K562 (cell line): Measurements from ENCODE around the gene AIM2. TPM values are rescaled to one million over a fixed set of nuclear protein-coding genes. Genes with fewer than 3 reads are reported as not detected.

Experiments used
- ATAC-seq: fragments of 200-7000 bp; cut with Tn5 transposase; 3 replicates; pipeline ENCODE4 v1.9.1; 2020; ENCODE audit warnings: moderate library complexity
- BruUV-seq: library from RNA; stranded (reverse); fragments of 400-500 nt; replicated peaks from 2 replicates; lab custom pipeline; 2021; lab: Mats Ljungman, UMichigan
- CTCF ChIA-PET: fragments of 300-600 bp; formaldehyde crosslinking; extraction: SDS; loops from one replicate; lab custom pipeline; 2021; ENCODE audit warnings: low intra/inter-chr PET ratio; lab: Yijun Ruan, JAX
- POLR2A ChIA-PET: fragments of 300-600, 350-650 bp; sonication (Branson Sonifier 250); formaldehyde crosslinking; extraction: SDS; loops from one replicate; lab custom pipeline; 2021; ENCODE audit warnings: antibody characterized with exemption, inconsistent platforms; lab: Yijun Ruan, JAX
- DNase-seq, 4 experiments: peaks; one replicate each; pipeline versions ENCODE4 v3.0.0 to v3.0.0-alpha.2; 2011 to 2018; ENCODE audit warnings: low spot score in 3 of 4, mixed read lengths in 3 of 4; ENCODE audit errors: extremely low read depth in 1 of 4
- FAIRE-seq: peaks from 2 replicates; lab custom pipeline; 2011; peaks lifted over from hg19 to GRCh38; lab: Jason Lieb, UNC
- H2AFZ ChIP-seq: 2 replicates; pipeline ENCODE4 v1.6.0; 2011; ENCODE audit warnings: low read depth, low read length, control low read depth, inconsistent platforms
- H3K27ac ChIP-seq: fragments of 200-600 bp; 3 replicates; pipeline ENCODE4 v1.8.0; 2011; ENCODE audit warnings: low read depth, mild to moderate bottlenecking, control low read depth, inconsistent platforms, low read length, moderate library complexity, mixed read lengths; ENCODE audit errors: extremely low read depth
- H3K27me3 ChIP-seq, 2 experiments: fragments of 300-600 bp in 1 of 2; 2 replicates in 1 of 2; 3 replicates in 1 of 2; pipeline versions ENCODE4 v1.6.0 to v1.8.0; 2011; ENCODE audit warnings: inconsistent platforms in 2 of 2, low read length in 2 of 2, mild to moderate bottlenecking in 1 of 2, mixed read lengths in 1 of 2, moderate library complexity in 1 of 2; ENCODE audit not compliant: control insufficient read depth in 2 of 2, insufficient read depth in 2 of 2
- H3K36me3 ChIP-seq: fragments of 300-600 bp; 3 replicates; pipeline ENCODE4 v1.8.0; 2011; ENCODE audit warnings: mild to moderate bottlenecking, low read length, inconsistent platforms; ENCODE audit not compliant: control insufficient read depth, insufficient read depth
- H3K4me1 ChIP-seq, 2 experiments: fragments of 200-600 bp in 1 of 2; replicated peaks in 1 of 2; 2 replicates in 1 of 2; 3 replicates in 1 of 2; pipeline versions ENCODE4 v1.5.1 to v1.8.0; 2011; ENCODE audit warnings: inconsistent platforms in 2 of 2, low read length in 2 of 2, mild to moderate bottlenecking in 1 of 2, mixed read lengths in 1 of 2, moderate library complexity in 1 of 2; ENCODE audit not compliant: control insufficient read depth in 2 of 2, insufficient read depth in 2 of 2
- H3K4me2 ChIP-seq: 2 replicates; pipeline ENCODE4 v1.6.1; 2011; ENCODE audit warnings: low read length, control low read depth, inconsistent platforms, mixed read lengths; ENCODE audit not compliant: insufficient read depth
- H3K4me3 ChIP-seq: fragments of 200-600 bp; sonication (generic), shearing (Covaris generic); 2 replicates; pipeline ENCODE4 v1.5.1; 2016; ENCODE audit warnings: control low read depth, inconsistent platforms
- H3K79me2 ChIP-seq: fragments of 200-600 bp; 3 replicates; pipeline ENCODE4 v1.8.0; 2011; ENCODE audit warnings: low read length, inconsistent platforms; ENCODE audit not compliant: control insufficient read depth, insufficient read depth
- H3K9ac ChIP-seq, 2 experiments: 2 replicates each; pipeline versions ENCODE4 v1.6.0 to v1.6.1; 2011; ENCODE audit warnings: low read depth in 2 of 2, low read length in 2 of 2, control low read depth in 1 of 2, inconsistent platforms in 1 of 2, mild to moderate bottlenecking in 1 of 2, mixed read lengths in 1 of 2; ENCODE audit not compliant: insufficient read depth in 1 of 2
- H3K9me1 ChIP-seq: one replicate; pipeline ENCODE4 v1.6.0; 2011; ENCODE audit warnings: inconsistent platforms, mild to moderate bottlenecking, low read length, moderate library complexity; ENCODE audit not compliant: control insufficient read depth, insufficient read depth
- H3K9me3 ChIP-seq: replicated peaks from 2 replicates; pipeline ENCODE4 v1.5.1; 2011; ENCODE audit warnings: low read depth, low read length, inconsistent platforms; ENCODE audit not compliant: control insufficient read depth, insufficient read depth
- H4K20me1 ChIP-seq: replicated peaks from 2 replicates; pipeline ENCODE4 v1.6.1; 2011; ENCODE audit warnings: low read length, inconsistent platforms, mixed read lengths; ENCODE audit not compliant: control insufficient read depth, insufficient read depth
- BRF1 ChIP-seq: IDR thresholded peaks from 3 replicates; pipeline ENCODE4 v1.6.1; 2011; ENCODE audit warnings: borderline replicate concordance, mild to moderate bottlenecking; ENCODE audit not compliant: insufficient read length; ENCODE audit errors: extremely low read depth
- CBFA2T2 ChIP-seq: fragments of 450-650 bp; conservative IDR thresholded peaks from 2 replicates; pipeline ENCODE4 v1.6.1; 2017; ENCODE audit warnings: mild to moderate bottlenecking
- CBFB ChIP-seq: sonication (generic); formaldehyde crosslinking; IDR thresholded peaks from 2 replicates; pipeline ENCODE4 v1.4.0; 2020; ENCODE audit warnings: mild to moderate bottlenecking, missing genetic modification reagents
- CBX8 ChIP-seq: fragments of 200-600 bp; sonication (generic); IDR thresholded peaks from 2 replicates; pipeline ENCODE4 v1.6.1; 2012; ENCODE audit warnings: borderline replicate concordance, mixed run types, low read depth, mild to moderate bottlenecking, moderate library complexity, mixed read lengths, low read length, control low read depth, inconsistent platforms; ENCODE audit not compliant: poor library complexity, severe bottlenecking; ENCODE audit errors: extremely low read depth
- CEBPG ChIP-seq, 3 experiments: fragments of 200-800 bp in 1 of 3; sonication (Bioruptor generic) in 1 of 3; sonication (generic) in 1 of 3; formaldehyde crosslinking in 1 of 3; IDR thresholded peaks in 2 of 3; conservative IDR thresholded peaks in 1 of 3; 2 replicates each; pipeline versions ENCODE4 v1.6.1 to v1.8.0; 2016 to 2022; ENCODE audit warnings: missing compliant biosample characterization in 2 of 3, missing genetic modification characterization in 2 of 3, mild to moderate bottlenecking in 1 of 3, missing genetic modification reagents in 1 of 3
- FIP1L1 ChIP-seq: fragments of 200-400 bp; formaldehyde crosslinking; IDR thresholded peaks from 2 replicates; pipeline ENCODE4 v1.6.1; 2018; ENCODE audit warnings: mild to moderate bottlenecking, low read depth, low read length; ENCODE audit not compliant: poor library complexity, severe bottlenecking
- MEF2D ChIP-seq: conservative IDR thresholded peaks from 2 replicates; pipeline ENCODE4 v1.6.1; 2016; ENCODE audit warnings: low read depth, missing genetic modification characterization, missing compliant biosample characterization
- NFIC ChIP-seq: fragments of 450-650 bp; IDR thresholded peaks from 2 replicates; pipeline ENCODE4 v1.6.1; 2017; ENCODE audit warnings: mild to moderate bottlenecking, inconsistent platforms
- POU5F1 ChIP-seq: fragments of 150-350 bp; IDR thresholded peaks from 2 replicates; pipeline ENCODE4 v1.6.1; 2014; ENCODE audit warnings: borderline replicate concordance, low read length, low read depth, mild to moderate bottlenecking; ENCODE audit not compliant: partially characterized antibody
- RB1 ChIP-seq: fragments of 450-650 bp; IDR thresholded peaks from 2 replicates; pipeline ENCODE4 v1.6.1; 2017; ENCODE audit warnings: low read depth, mild to moderate bottlenecking
- SETDB1 ChIP-seq: IDR thresholded peaks from one replicate; pipeline ENCODE4 v1.6.1; 2012; ENCODE audit warnings: low read length, control low read depth, inconsistent platforms
- SRSF1 ChIP-seq: fragments of 200-400 bp; formaldehyde crosslinking; IDR thresholded peaks from 2 replicates; pipeline ENCODE4 v1.6.1; 2017; ENCODE audit warnings: mild to moderate bottlenecking, low read depth, low read length, moderate library complexity
- TAF9B ChIP-seq: fragments of 450-650 bp; IDR thresholded peaks from 2 replicates; pipeline ENCODE4 v1.6.1; 2018; ENCODE audit warnings: mild to moderate bottlenecking; ENCODE audit not compliant: partially characterized antibody
- TRIM24 ChIP-seq, 2 experiments: fragments of 450-650 bp; IDR thresholded peaks; 2 replicates each; pipeline ENCODE4 v1.6.1; 2016
- U2AF1 ChIP-seq: fragments of 200-400 bp; formaldehyde crosslinking; optimal IDR thresholded peaks from 2 replicates; pipeline ENCODE3; 2017; ENCODE audit warnings: mild to moderate bottlenecking, low read depth, low read length, moderate library complexity
- ZC3H4 ChIP-seq: sonication (generic); formaldehyde crosslinking; IDR thresholded peaks from 2 replicates; pipeline ENCODE4 v1.9.0; 2021; ENCODE audit warnings: missing genetic modification reagents, borderline replicate concordance
- WGBS: fragments of 100-300 bp; shearing (Covaris generic); methylation state at CpG from one replicate; pipeline ENCODE4 v1.1.6; 2016; ENCODE audit warnings: low coverage, mixed read lengths; ENCODE audit not compliant: insufficient coverage; ENCODE audit errors: missing lambda C conversion rate; 5-methylcytosine and 5-hydroxymethylcytosine counted together
- in situ Hi-C: fragments of 300-500 bp; cut with MboI; formaldehyde crosslinking; loops from 4 replicates; pipeline ENCODE4 v1.15.0; 2018; ENCODE audit warnings: inconsistent platforms, mixed read lengths
- intact Hi-C: fragments of 100-400 bp; cut with micrococcal nuclease; formaldehyde crosslinking; loops from 2 replicates; pipeline ENCODE4 v1.14.2; 2022
- polyA plus RNA-seq, 8 experiments: library from polyadenylated mRNA; depleted of rRNA in 4 of 8; stranded (reverse) in 5 of 8; unstranded in 3 of 8; fragments of >200 nt; fragmentation: Nextera tagmentation in 2 of 8; fragmentation: Illumina TruSeq in 1 of 8; extraction: Ambion mirVana in 2 of 8; extraction: Trizol in 1 of 8; gene quantifications; 2 replicates each; pipeline versions ENCODE4 v1.2.1 to v1.2.3, GENCODE V29; 2011 to 2014; ENCODE audit warnings: inconsistent platforms in 1 of 8, missing spikeins in 1 of 8
- total RNA-seq, 7 experiments: library from RNA; depleted of rRNA in 6 of 7; stranded (reverse); fragments of >200 nt in 6 of 7; fragmentation: Illumina TruSeq in 2 of 7; extraction: Trizol in 2 of 7; gene quantifications; 2 replicates each; pipeline versions ENCODE4 v1.2.1 to v1.2.3, GENCODE V29; 2011 to 2021; ENCODE audit warnings: low replicate concordance in 1 of 7
- TF ChIP-seq, protein P1 (sequence below): sonication (generic); formaldehyde crosslinking; IDR thresholded peaks from 2 replicates; pipeline ENCODE4 v1.8.1; 2022; ENCODE audit warnings: missing genetic modification reagents
- TF ChIP-seq, protein P2 (sequence below), 2 experiments: fragments of 200-800 bp in 1 of 2; sonication (Bioruptor generic) in 1 of 2; sonication (generic) in 1 of 2; formaldehyde crosslinking in 1 of 2; IDR thresholded peaks in 1 of 2; conservative IDR thresholded peaks in 1 of 2; 2 replicates each; pipeline versions ENCODE4 v1.5.0 to v1.6.1; 2016 to 2020; ENCODE audit warnings: missing compliant biosample characterization in 1 of 2, missing genetic modification characterization in 1 of 2, missing genetic modification reagents in 1 of 2

Gene AIM2
- total and polyA plus RNA-seq, 9 of the 15 experiments (the other 6 are each of a cell fraction or from before 2014, with no cell fraction given): 0.10 to 0.95 (median 0.22) TPM

DNA sequence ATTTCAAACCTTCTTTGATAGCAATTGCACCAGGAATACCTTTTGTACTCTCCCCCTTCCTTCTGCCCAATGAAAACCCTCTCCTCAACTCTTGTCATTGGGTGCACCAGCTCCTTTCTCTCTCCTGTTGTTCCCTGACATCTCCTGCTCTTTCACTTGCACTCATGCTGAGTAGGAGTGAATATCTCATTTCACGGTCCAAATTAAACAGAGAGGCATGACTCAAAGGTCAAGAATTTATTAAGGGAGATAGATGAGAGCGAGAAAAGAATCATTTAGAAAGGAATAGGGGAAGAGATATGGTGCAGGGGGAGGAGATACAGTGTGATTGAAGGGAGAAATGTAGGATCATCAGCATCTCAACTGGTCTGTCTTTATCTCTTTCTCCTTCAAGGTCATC lies 22.1 kb downstream of the AIM2 start:
- ChIA-PET CTCF (interaction anchor here (0.7 kb wide), 1 partner anchor 1120 kb away, joined by 4 read pairs; no protein-coding TSS in a partner anchor), POLR2A (no interaction called here)
- BruUV-seq: no TSS peak
- H3K27me3 ChIP-seq: no peaks in the 10 kb centered on the region
- DNase-seq (no peak), FAIRE-seq (no peak), ATAC-seq (no peak)
- no peak overlapping the region for H3K4me3 ChIP-seq
- H3K9ac ChIP-seq: no peak overlapping the region
- no peak overlapping the region for H3K4me2 ChIP-seq
- WGBS: 5% methylated on average over 2 of the region's 2 CpGs
- no peaks in the 10 kb centered on the region for H3K36me3 ChIP-seq
- intact Hi-C loops (no loop called here), in situ Hi-C loops (no loop called here)
- H3K9me3 ChIP-seq: no peaks in the 10 kb centered on the region
- no peaks in the 10 kb centered on the region for H4K20me1 ChIP-seq
- no peaks in the 10 kb centered on the region for H3K4me1 ChIP-seq
- no peaks in the 10 kb centered on the region for H3K9me1 ChIP-seq
- H3K79me2 ChIP-seq: no peaks in the 10 kb centered on the region
- H3K27ac ChIP-seq: no peak overlapping the region
- no peak overlapping the region for H2AFZ ChIP-seq
- TF ChIP-seq CBX8: no peak
- no peak for TF ChIP-seq NFIC
- TF ChIP-seq CBFA2T2: no peak
- no peak for TF ChIP-seq CBFB (CRISPR knock-in tag)
- TF ChIP-seq, protein P1, sequence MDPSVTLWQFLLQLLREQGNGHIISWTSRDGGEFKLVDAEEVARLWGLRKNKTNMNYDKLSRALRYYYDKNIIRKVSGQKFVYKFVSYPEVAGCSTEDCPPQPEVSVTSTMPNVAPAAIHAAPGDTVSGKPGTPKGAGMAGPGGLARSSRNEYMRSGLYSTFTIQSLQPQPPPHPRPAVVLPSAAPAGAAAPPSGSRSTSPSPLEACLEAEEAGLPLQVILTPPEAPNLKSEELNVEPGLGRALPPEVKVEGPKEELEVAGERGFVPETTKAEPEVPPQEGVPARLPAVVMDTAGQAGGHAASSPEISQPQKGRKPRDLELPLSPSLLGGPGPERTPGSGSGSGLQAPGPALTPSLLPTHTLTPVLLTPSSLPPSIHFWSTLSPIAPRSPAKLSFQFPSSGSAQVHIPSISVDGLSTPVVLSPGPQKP (CRISPR knock-in tag): no peak
- TF ChIP-seq, protein P2, sequence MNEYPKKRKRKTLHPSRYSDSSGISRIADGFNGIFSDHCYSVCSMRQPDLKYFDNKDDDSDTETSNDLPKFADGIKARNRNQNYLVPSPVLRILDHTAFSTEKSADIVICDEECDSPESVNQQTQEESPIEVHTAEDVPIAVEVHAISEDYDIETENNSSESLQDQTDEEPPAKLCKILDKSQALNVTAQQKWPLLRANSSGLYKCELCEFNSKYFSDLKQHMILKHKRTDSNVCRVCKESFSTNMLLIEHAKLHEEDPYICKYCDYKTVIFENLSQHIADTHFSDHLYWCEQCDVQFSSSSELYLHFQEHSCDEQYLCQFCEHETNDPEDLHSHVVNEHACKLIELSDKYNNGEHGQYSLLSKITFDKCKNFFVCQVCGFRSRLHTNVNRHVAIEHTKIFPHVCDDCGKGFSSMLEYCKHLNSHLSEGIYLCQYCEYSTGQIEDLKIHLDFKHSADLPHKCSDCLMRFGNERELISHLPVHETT (CRISPR knock-in tag; conservative IDR thresholded peaks at IDR 0.05 in 1 of 2, IDR thresholded peaks at IDR 0.05 in 1 of 2): no peak
- TF ChIP-seq POU5F1: no peak
- TF ChIP-seq BRF1: no peak
- no peak for TF ChIP-seq RB1
- no peak for TF ChIP-seq TRIM24 (IDR thresholded peaks at IDR 0.05)
- no peak for TF ChIP-seq U2AF1
- TF ChIP-seq MEF2D (tag): no peak
- no peak for TF ChIP-seq SRSF1
- no peak for TF ChIP-seq SETDB1
- no peak for TF ChIP-seq TAF9B
- TF ChIP-seq ZC3H4 (CRISPR knock-in tag): no peak
- TF ChIP-seq FIP1L1: no peak
- no peak for TF ChIP-seq CEBPG (CRISPR knock-in tag; IDR thresholded peaks at IDR 0.05)
- no peak for TF ChIP-seq CEBPG (tag; conservative IDR thresholded peaks at IDR 0.05 in 1 of 2, IDR thresholded peaks at IDR 0.05 in 1 of 2)
